ENCODE measurements around the gene CSGALNACT2.

CSGALNACT2 gene

GRCh38 chr10:43190289-43190688 lies 52.0 kb downstream of the CSGALNACT2 start:
- DNase-seq (ENCODE audit: low read depth), result no peak

GRCh38 chr10:43190775-43191174 lies 52.5 kb downstream of the CSGALNACT2 start:
- DNase-seq (ENCODE audit: low read depth), result no peak

GRCh38 chr10:43192884-43193283 lies 54.6 kb downstream of the CSGALNACT2 start:
- no peak for DNase-seq (ENCODE audit: low read depth)

GRCh38 chr10:43193496-43194080 lies 55.3 kb downstream of the CSGALNACT2 start:
- no peak for DNase-seq (ENCODE audit: low read depth)

DNA sequence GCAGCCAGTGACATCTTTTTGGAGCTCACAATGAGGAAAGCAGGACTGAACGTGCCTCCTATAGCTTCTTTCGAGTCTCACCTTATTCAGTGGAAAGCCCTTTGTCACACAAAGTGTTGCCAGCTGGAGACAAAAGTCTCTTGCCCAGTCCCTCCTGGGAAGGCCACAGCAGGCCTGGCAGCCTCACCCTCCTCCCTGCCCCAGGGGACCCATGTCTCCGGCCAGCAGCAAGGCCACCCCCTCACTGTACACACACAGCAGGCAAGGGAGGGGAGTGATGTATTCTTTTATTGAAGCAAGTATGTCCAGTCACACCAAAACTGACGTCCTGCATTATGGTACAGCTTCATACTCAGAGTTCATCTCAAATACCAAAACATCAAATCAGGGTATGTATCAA lies 56.0 kb downstream of the CSGALNACT2 start:
- no peak for DNase-seq (ENCODE audit: low read depth)

DNA sequence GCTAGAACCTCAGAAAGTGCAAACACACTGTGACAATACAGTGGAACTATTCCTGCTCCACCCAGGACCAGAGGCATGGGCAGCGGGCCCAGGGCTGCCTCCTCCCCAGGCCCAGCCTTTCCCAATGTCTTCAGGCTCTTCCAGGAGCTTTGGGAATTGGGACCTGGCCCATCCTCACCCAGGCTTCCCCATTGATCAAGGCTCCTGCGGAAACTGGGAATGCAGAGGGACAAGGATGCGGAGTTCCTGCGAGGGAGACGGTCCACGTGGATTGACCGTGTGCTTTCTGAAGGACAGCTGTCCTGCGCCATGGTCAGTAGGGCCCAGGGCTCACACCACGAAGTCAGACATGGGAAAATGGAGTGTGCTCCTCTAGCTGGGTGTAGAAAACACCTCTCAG lies 56.6 kb downstream of the CSGALNACT2 start:
- DNase-seq (ENCODE audit: low read depth), result no peak

- DNase-seq (ENCODE audit: low read depth), result no peak
These were observed 57.3 kb downstream of the CSGALNACT2 start for GRCh38 chr10:43195557-43195956.

DNA sequence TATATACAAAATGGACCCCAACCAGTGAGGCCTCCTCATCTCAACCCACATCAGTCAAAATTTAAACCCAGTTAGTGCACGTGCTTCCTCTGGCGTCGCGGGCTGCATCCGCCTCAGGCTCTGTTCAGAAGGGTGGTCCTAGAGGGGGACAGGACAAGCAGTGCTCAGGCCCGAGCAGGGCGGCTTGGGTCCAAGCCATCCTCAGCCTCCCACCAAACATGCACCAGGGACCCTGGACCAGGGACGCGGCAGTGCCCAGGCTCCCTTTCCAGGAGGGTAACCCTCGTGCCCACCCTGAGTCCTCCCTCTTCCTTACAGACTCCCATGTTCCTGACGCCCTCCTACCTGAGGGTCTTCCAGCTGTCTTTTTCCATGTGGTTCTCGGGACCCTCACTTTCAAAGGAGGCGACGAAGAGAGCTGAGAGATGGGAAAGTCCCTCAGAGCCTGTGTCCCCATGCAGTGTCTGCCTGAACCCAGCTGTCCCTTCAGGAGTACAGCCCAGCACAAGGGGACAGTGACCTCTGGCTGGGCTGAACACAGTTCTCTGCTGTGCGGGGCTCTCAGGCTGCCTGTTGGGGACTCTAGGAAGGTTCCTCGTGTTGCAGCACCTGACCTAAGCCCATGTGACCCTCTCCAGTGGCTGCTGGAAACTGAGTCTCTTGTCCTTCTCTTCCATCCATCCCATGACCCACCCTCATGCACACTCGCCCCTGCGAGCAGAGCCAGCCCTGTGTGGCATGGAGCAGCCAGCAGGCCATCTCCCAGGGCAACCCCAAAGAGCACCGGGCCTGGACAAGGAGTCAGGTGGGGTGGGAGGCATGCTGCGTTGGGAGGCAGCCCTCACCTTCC lies 58.1 kb downstream of the CSGALNACT2 start:
- DNase-seq (ENCODE audit: low read depth), result no peak

DNA sequence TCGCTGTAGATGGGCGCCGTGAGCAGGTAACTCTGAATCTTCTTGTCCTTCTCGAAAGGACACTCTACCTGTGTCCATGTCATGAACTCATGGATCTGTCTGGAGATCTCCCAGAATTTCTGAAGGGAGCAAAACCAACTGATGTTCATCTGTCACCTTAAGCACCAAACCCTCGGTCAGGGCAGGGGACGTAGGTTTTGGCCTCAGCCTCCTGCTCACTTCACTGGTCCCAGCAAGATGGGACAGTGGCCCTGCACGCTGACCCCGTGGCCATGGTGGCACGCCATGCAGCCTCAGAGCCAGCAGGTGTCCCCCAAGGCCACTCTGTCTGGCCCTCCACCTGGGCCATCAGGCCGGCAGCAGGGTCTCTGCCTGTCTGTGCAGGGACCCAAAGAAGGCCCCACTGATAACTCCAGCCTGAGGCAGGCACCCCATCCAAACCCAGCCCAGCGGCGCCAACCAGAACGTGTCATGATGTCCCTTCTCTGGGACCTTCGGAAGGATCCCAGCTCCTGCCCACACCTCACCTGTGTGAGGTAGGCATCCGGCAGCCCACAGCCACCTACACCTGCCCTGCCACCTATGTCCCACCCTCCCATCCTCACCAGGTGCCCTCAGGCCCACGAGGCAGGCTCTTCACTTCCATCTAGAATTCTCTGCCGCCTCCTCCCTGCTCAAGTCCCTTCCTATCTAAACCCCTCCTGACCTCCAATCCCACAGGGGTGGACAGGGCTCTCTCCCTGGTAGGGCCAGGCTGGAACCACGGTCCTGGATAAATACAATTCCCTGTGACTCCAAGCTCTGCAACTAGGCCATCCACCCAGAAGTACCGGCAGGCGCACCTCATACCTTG lies 59.0 kb downstream of the CSGALNACT2 start:
- no peak for DNase-seq (ENCODE audit: low read depth)

DNA sequence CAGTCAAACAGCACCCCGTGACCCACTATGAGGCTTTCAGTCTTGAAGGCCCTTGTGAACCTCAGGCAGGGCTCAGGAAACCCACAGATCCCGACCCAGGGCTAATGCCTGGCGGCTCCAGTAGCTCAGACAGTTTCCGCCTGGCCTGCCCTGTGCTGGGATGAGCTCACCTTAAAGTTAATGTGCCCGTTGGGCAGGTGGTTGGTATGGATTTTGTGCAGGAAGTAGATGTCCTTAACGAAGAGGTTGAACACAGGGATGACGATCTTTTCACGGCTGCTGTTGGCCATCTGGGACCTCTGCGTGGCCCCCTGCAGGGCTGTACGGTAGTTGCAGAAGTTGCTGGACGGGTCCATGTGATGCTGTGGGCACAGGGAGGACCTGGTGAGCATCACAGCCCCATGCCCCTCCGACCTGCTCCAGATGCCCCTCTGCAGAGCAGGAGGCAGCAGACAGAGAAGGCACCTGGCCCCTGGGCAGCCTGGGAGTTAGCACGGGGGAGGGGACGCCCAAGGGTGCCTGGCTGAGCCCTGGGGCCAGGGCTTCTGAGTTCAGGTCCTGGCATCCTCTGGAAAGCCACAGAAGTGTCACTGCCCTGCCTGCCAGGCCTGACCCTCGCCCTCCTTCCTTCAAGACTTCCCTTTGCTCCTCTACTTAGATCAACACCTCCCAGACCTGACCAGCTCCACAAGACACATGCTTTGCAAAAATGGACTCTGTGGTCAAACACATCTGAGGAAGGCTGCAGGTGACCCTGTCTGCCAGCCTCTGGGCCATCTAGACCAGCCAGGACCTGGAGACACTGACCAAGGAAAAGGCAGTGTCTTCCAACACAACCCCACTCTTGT lies 59.8 kb downstream of the CSGALNACT2 start:
- DNase-seq (ENCODE audit: low read depth), result no peak

GRCh38 chr10:43198682-43199005 lies 60.4 kb downstream of the CSGALNACT2 start:
- DNase-seq (ENCODE audit: low read depth), result no peak

DNA sequence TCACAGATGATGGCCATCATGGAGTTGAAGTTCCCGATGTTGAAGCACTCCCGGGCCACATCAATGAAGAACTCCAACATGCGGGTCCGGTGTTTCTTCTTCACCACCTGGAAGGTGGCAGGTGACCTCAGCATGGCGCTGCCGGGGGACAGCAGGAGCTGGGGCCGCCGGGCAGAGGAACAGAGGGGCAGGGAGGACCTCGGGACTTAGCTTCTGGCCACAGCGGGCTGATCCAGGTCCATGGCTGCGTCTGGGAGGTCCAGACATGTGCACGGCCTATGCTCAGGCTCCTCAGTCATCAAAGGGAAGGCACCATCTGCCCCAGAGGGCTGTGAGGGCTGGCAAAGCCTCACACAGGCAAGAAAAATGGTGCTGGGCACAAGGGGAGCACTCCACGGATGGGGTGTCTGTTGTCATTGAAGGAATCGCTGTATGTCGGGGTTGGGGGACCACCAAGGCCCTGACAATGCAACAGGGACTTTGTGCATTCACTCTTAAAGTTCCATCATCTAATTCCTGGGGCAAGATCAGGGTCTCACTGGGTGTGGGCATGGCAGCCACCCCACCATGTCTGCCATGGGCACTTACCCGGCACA lies 60.9 kb downstream of the CSGALNACT2 start:
- no peak for DNase-seq (ENCODE audit: low read depth)

GRCh38 chr10:43199684-43200537 lies 61.7 kb downstream of the CSGALNACT2 start:
- no peak for DNase-seq (ENCODE audit: low read depth)

GRCh38 chr10:43200538-43201390 lies 62.5 kb downstream of the CSGALNACT2 start:
- DNase-seq (ENCODE audit: low read depth), result no peak

GRCh38 chr10:43201545-43202131 lies 63.4 kb downstream of the CSGALNACT2 start:
- DNase-seq (ENCODE audit: low read depth), result no peak

DNA sequence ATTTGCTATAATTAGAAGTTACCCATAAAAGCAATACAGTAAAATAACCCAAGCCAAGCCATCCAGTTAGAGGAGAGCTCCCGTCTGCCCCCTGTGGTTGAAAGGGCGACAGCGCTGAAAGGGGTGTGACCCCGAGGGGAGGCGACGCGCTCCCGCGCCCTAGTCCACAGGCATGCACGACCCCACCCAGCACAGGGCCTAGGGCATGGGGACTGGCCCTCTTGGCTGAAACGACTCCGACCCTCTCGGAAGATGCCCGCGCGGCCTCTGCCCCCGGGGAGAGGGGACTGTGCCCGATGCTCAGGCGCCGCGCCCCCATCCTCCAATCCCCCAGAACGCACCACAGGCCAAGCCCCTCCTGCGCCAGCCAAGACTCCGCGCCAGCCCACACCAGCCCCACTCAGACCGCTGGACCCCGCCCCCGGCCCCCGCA lies 64.0 kb downstream of the CSGALNACT2 start:
- DNase-seq (ENCODE audit: low read depth), result no peak

GRCh38 chr10:43202657-43203447 lies 64.6 kb downstream of the CSGALNACT2 start:
- DNase-seq (ENCODE audit: low read depth), result no peak

DNA sequence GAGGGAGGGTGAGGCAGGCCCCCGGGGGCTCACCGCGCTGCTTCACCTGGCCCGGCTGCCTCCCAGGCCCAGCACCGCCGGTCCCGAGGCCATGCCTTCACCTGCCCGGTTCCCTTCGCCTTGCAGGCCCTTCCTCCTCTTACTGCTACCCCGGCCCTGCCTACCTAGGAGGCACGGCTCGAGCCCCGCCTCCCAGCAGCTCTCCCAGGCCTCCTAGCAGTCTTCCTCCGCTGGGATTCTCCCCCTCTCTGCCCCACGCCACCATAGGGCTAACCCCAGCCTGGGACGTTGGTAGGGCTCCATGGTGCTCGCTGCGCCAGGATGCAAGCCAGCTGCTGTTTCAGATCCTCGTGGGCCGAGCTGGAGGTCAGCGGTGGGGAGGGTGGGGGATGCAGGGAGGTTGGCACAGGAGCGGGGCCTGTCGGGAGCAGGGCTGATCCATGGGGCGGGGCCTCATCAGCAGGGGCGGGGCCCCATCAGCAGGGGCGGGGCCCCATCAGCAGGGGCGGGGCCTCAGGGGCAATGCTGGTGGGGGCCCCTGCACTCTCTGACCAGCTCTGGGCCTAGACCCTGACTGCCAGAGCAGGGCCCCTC lies 65.3 kb downstream of the CSGALNACT2 start:
- no peak for DNase-seq (ENCODE audit: low read depth)

Measured in CMK (cell line).